Omental fat pad (tissue), 4 donors: ENCODE results near the gene SH2B2. TPM values are rescaled to one million over a fixed set of nuclear protein-coding genes. Genes with fewer than 3 reads are reported as not detected.

ENCODE experiments used
- ATAC-seq: fragments of 150-250 bp; one replicate; pipeline ENCODE4 v1.9.1; 2016; ENCODE audit warnings: mild to moderate bottlenecking, moderate library complexity; ENCODE audit not compliant: low FRiP score
- DNase-seq: peaks from one replicate; pipeline ENCODE4 v3.0.0-alpha.2; 2019; ENCODE audit warnings: low spot score
- total RNA-seq, 4 donors: library from RNA; depleted of rRNA; stranded (reverse); fragments of >200 nt; gene quantifications; one replicate each; pipeline ENCODE4 v1.1.0, GENCODE V29; 2016
- TF ChIP-seq, protein P1 (sequence below), 3 donors: fragments of 450-650 bp; IDR thresholded peaks; one replicate each; pipeline ENCODE4 v1.5.1; 2016 to 2017; ENCODE audit warnings: antibody characterized with exemption in 3 of 3, mild to moderate bottlenecking in 3 of 3, moderate library complexity in 2 of 3

Gene SH2B2
- total RNA-seq = 10 to 100 TPM in 1 of 4 donors, 1 to 10 TPM in 3; 2.8 to 21.3 (median 6.3) TPM

DNA sequence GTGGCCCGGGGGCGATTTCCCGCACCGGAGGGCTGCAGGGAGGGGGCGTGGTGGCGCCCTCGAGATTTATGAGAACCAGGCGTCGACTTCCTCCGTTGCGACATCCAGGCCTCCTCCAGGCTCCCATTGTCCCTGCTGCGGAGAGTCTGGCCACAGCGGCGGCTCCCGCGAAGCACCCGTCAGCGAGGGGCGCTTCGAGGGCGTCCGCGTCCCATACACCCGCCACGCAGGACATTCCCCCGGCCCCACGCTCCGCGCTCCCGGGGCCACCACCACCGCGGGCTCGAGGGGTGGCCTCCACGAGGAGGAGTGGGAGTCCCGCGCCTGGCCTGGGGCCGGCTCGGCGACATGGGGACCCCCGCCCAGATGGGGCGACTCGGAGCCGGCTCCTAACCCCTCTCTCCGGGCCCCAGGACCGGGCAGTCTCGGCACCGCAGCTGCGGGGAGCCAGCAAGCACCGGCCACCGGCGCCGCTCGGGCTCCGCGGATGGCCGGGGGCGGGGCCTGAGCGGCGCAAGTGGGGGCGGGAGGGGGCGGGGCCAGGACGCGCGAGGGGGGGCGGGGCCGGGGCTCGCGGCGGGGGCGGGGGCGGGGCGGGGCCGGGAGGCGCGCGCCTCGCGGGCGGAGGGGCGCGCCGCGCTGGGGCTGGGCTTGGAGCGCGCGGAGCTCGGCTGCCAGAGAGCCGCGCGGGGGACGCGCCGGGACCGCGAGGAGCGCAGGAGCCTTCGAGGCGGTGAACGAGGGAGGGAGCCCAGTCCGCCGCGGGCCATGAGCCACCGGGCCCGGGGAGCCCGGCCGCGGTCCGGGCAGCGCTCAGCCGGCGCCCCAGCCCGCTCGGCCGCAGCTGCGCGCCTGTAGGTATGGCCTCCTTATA is at the start of gene SH2B2:
Gene SH2B2 (plus strand): TSS at position 632 of the 874 bp plus-strand sequence. CDS start 13,683 bp downstream, outside the sequence.
- TF ChIP-seq, protein P1, sequence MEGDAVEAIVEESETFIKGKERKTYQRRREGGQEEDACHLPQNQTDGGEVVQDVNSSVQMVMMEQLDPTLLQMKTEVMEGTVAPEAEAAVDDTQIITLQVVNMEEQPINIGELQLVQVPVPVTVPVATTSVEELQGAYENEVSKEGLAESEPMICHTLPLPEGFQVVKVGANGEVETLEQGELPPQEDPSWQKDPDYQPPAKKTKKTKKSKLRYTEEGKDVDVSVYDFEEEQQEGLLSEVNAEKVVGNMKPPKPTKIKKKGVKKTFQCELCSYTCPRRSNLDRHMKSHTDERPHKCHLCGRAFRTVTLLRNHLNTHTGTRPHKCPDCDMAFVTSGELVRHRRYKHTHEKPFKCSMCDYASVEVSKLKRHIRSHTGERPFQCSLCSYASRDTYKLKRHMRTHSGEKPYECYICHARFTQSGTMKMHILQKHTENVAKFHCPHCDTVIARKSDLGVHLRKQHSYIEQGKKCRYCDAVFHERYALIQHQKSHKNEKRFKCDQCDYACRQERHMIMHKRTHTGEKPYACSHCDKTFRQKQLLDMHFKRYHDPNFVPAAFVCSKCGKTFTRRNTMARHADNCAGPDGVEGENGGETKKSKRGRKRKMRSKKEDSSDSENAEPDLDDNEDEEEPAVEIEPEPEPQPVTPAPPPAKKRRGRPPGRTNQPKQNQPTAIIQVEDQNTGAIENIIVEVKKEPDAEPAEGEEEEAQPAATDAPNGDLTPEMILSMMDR (IDR thresholded peaks at IDR 0.05) = no peak
- peak; percentile 54 for DNase-seq
- ATAC-seq = peak; percentile 68

DNA sequence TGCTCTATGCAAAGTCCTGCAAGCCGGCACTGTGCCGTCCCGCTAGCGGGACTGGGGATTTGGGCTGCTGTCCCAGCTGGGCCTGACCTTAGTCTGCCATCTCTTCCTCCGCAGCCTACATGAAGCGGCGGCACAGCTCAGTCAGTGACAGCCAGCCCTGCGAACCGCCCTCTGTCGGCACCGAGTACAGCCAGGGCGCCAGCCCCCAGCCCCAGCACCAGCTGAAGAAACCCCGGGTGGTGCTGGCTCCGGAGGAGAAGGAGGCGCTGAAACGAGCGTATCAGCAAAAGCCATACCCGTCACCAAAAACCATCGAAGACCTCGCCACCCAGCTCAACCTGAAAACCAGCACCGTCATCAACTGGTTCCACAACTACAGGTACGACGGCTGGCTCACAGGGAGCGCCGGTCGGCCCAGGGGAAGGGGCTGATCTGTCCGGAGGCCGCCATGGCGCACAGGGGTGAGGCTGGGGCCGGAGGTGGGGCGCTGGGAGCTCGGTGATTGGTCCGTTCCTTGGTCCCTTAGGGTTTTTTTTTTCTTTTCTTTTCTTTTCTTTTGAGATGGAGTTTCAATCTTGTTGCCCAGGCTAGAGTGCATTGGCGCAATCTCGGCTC is 47.4 kb upstream of the SH2B2 start:
- TF ChIP-seq, protein P1 (IDR thresholded peaks at IDR 0.05) = no peak
- DNase-seq (no peak), ATAC-seq (no peak)

DNA sequence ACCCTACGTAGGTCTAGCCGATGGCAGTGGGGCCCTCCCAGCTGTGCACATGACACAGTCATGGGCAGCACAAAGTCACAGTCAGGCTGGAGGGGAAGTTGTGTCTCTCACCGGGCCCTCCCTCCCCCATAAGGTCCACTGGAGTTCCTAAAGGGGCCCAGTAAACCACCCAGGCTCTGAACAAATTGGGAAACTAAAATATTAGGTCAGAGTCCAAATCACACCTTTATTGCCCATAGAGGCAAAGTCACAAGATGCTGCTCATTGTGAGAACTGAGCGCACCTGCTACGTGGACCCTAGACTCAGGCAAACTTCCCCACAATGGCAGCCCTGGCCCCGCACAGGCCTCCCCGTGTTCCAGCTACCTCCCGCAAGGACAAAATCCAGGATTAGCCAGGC is 45.2 kb upstream of the SH2B2 start:
- TF ChIP-seq, protein P1 (IDR thresholded peaks at IDR 0.05) = no peak
- peak; percentile 25 for ATAC-seq

DNA sequence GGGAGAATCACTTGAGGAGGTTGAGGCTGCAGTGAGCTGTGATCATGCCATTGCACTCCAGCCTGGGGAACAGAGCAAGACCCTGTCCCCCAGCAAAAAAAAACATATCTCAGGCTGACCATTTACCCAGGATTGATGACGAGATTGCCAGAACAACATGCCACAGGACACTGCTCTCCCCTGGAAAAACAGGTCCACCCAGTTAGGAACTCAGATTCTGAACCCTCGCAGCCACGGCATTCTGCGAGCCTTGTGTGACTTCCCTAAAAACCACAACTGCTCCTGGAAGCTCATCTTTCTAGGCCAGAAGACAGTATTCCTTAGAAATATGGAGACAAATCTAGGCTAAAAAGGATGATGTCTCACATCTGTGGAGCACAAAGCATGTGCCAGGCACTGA is 42.1 kb upstream of the SH2B2 start:
- DNase-seq (no peak), ATAC-seq (no peak)
- TF ChIP-seq, protein P1 (IDR thresholded peaks at IDR 0.05) = no peak

More for the DNA sequence above, 45.2 kb upstream of the SH2B2 start:
- no peak for DNase-seq

DNA sequence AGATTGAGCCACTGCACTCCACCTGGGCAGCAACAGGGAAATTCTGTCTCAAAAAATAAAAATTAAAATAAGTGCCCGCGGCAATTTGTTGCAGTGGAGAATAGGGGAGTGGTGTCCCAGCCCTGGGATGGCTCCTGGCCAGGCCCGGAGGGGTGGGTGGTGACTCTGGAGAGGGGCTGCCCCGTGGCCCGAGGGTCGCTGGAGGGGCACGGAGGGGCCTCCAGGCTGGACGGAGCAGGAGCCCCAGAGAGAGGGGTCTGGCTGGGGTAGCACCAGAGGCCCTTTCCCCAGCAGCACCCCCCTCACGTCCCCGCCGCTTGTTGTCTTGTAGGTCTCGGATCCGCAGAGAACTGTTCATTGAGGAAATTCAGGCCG is 38.6 kb upstream of the SH2B2 start:
- TF ChIP-seq, protein P1 (IDR thresholded peaks at IDR 0.05) = no peak
- DNase-seq (no peak), ATAC-seq (no peak)

DNA sequence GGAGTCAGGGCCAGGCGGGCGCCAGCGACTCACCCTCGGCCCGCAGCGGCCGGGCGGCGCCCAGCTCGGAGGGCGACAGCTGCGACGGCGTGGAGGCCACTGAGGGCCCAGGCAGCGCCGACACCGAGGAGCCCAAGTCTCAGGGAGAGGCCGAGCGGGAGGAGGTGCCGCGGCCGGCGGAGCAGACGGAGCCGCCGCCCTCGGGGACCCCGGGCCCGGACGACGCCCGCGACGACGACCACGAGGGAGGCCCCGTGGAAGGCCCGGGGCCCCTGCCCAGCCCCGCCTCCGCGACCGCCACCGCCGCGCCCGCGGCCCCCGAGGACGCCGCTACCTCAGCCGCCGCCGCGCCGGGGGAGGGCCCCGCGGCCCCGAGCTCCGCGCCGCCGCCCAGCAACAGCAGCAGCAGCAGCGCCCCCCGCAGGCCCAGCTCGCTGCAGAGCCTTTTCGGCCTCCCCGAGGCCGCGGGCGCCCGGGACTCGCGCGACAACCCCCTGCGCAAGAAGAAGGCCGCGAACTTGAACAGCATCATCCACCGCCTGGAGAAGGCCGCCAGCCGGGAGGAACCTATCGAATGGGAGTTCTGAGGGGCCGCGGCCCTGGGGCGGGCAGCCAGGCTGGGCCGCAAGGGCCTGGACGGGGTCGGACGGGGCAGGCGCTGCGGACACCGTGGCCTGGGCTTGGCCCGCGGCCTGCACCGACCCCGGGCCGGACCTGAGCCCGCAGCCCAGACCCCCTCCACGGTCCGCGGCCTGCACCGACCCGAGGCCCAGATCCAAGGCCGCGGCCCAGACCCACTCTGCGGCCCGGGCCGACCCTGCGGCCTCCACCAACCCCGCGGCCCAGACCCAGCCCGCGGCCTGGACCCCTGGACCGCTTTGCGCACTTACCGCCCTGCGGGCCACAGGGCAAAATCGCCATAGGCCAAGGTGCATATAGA is 37.9 kb upstream of the SH2B2 start:
- TF ChIP-seq, protein P1 (IDR thresholded peaks at IDR 0.05) = no peak
- DNase-seq (no peak), ATAC-seq (no peak)
